CD14-positive monocyte (primary cell): ENCODE data around the gene CHST11. TPM values are rescaled to one million over a fixed set of nuclear protein-coding genes. Genes with fewer than 3 reads are reported as not detected.

Experiments used
- DNase-seq, 3 donors: peaks; one replicate each; pipeline ENCODE4 v3.0.0-alpha.2; 2011 to 2022
- H2AFZ ChIP-seq: 2 replicates; pipeline ENCODE4 v1.6.0; 2012; ENCODE audit warnings: mild to moderate bottlenecking, low read depth, low read length, inconsistent platforms; ENCODE audit not compliant: insufficient read depth, poor library complexity, severe bottlenecking
- H3K27ac ChIP-seq, 2 donors: 1 replicate in 1 of 2; 2 replicates in 1 of 2; pipeline ENCODE4 v1.5.1; 2012 to 2013; ENCODE audit warnings: low read length in 2 of 2, control low read depth in 1 of 2, inconsistent platforms in 1 of 2, low read depth in 1 of 2, mild to moderate bottlenecking in 1 of 2
- H3K27me3 ChIP-seq, 2 donors: one replicate each; pipeline versions ENCODE4 v1.6.0 to v1.6.1; 2011 to 2013; ENCODE audit warnings: low read length in 2 of 2; ENCODE audit not compliant: control insufficient read depth in 2 of 2, insufficient read depth in 2 of 2
- H3K36me3 ChIP-seq, 2 donors: replicated peaks in 1 of 2; 1 replicate in 1 of 2; 2 replicates in 1 of 2; pipeline versions ENCODE4 v1.5.1 to v1.6.1; 2012 to 2013; ENCODE audit warnings: low read length in 2 of 2, control low read depth in 1 of 2, inconsistent platforms in 1 of 2, mild to moderate bottlenecking in 1 of 2; ENCODE audit not compliant: insufficient read depth in 2 of 2, control insufficient read depth in 1 of 2
- H3K4me1 ChIP-seq, 2 donors: 1 replicate in 1 of 2; 2 replicates in 1 of 2; pipeline versions ENCODE4 v1.5.1 to v1.6.1; 2012 to 2013; ENCODE audit warnings: low read length in 2 of 2, control low read depth in 1 of 2, inconsistent platforms in 1 of 2, mild to moderate bottlenecking in 1 of 2, moderate library complexity in 1 of 2; ENCODE audit not compliant: insufficient read depth in 2 of 2, control insufficient read depth in 1 of 2
- H3K4me2 ChIP-seq: replicated peaks from 2 replicates; pipeline ENCODE3; 2012; ENCODE audit warnings: low read length, moderate library complexity, mild to moderate bottlenecking; ENCODE audit not compliant: poor library complexity, severe bottlenecking; ENCODE audit errors: extremely low read depth
- H3K4me3 ChIP-seq, 3 experiments: fragments of 200-600 bp in 1 of 3; sonication (generic) in 1 of 3; replicated peaks in 1 of 3; 1 replicate in 2 of 3; 2 replicates in 1 of 3; pipeline ENCODE4 v1.5.1; 2011 to 2013; ENCODE audit warnings: low read length in 3 of 3, mild to moderate bottlenecking in 3 of 3, control low read depth in 2 of 3, low read depth in 2 of 3, inconsistent platforms in 1 of 3, moderate library complexity in 1 of 3
- H3K79me2 ChIP-seq: 2 replicates; pipeline ENCODE4 v1.6.0; 2012; ENCODE audit warnings: mild to moderate bottlenecking, control low read depth, inconsistent platforms, low read length, moderate library complexity; ENCODE audit not compliant: insufficient read depth
- H3K9ac ChIP-seq: 2 replicates; pipeline ENCODE4 v1.6.0; 2017; ENCODE audit warnings: low read length, mild to moderate bottlenecking; ENCODE audit not compliant: insufficient read depth, poor library complexity, severe bottlenecking
- H3K9me3 ChIP-seq, 2 donors: replicated peaks in 1 of 2; 1 replicate in 1 of 2; 2 replicates in 1 of 2; pipeline versions ENCODE4 v1.5.1 to v1.6.1; 2012 to 2013; ENCODE audit warnings: low read length in 2 of 2, control low read depth in 1 of 2; ENCODE audit not compliant: control insufficient read depth in 1 of 2, insufficient read depth in 1 of 2
- H4K20me1 ChIP-seq: 2 replicates; pipeline ENCODE4 v1.6.0; 2012; ENCODE audit warnings: mild to moderate bottlenecking, low read length, control low read depth, moderate library complexity; ENCODE audit not compliant: insufficient read depth
- H3K27ac Mint-ChIP-seq, 7 donors: one replicate each; pipeline ENCODE4 v1.8.0; 2020; ENCODE audit warnings: mild to moderate bottlenecking in 7 of 7, mixed read lengths in 7 of 7, moderate library complexity in 6 of 7, inconsistent platforms in 2 of 7
- H3K27me3 Mint-ChIP-seq, 3 donors: one replicate each; pipeline ENCODE4 v1.8.0; 2021 to 2022; ENCODE audit warnings: low read depth in 3 of 3, mild to moderate bottlenecking in 3 of 3, mixed read lengths in 3 of 3, moderate library complexity in 3 of 3, inconsistent platforms in 1 of 3
- H3K36me3 Mint-ChIP-seq, 2 donors: one replicate each; pipeline ENCODE4 v1.8.0; 2020; ENCODE audit warnings: mixed read lengths in 2 of 2, inconsistent platforms in 1 of 2, mild to moderate bottlenecking in 1 of 2
- H3K4me1 Mint-ChIP-seq: one replicate; pipeline ENCODE4 v1.8.0; 2020; ENCODE audit warnings: mild to moderate bottlenecking, mixed read lengths
- H3K4me3 Mint-ChIP-seq, 2 donors: one replicate each; pipeline ENCODE4 v1.8.0; 2020; ENCODE audit warnings: mild to moderate bottlenecking in 2 of 2, mixed read lengths in 2 of 2, moderate library complexity in 1 of 2
- H3K9me3 Mint-ChIP-seq, 7 donors: one replicate each; pipeline ENCODE4 v1.8.0; 2020 to 2022; ENCODE audit warnings: mixed read lengths in 7 of 7, mild to moderate bottlenecking in 6 of 7, moderate library complexity in 6 of 7, inconsistent platforms in 2 of 7
- WGBS: methylation state at CpG from one replicate; pipeline ENCODE4 v1.1.5; 2013; ENCODE audit warnings: missing lambda C conversion rate; ENCODE audit not compliant: insufficient coverage; 5-methylcytosine and 5-hydroxymethylcytosine counted together
- intact Hi-C, 2 donors: fragments of 100-400 bp; cut with micrococcal nuclease; formaldehyde crosslinking; loops; one replicate each; pipeline versions ENCODE4 v1.15.0 to v1.15.1; 2023
- polyA plus RNA-seq, 3 donors: library from polyadenylated mRNA; depleted of rRNA in 1 of 3; unstranded in 2 of 3; stranded (reverse) in 1 of 3; fragments of 300-500 nt in 2 of 3; fragments of >200 nt in 1 of 3; fragmentation: Illumina TruSeq in 2 of 3; gene quantifications; 1 replicate in 2 of 3; 2 replicates in 1 of 3; pipeline ENCODE4 v1.2.3, GENCODE V29; 2012 to 2021
- TF ChIP-seq, protein P1 (sequence below): fragments of 200-600 bp; IDR thresholded peaks from one replicate; pipeline ENCODE4 v1.8.0; 2022; ENCODE audit warnings: antibody characterized with exemption, mild to moderate bottlenecking

CHST11 gene
- polyA plus RNA-seq, 3 donors, result 44.4 to 66.6 (median 48.4) TPM

- Mint-ChIP-seq H3K4me1 (peaks cover 84% of the 10 kb centered on the region), H3K4me3 (no peak overlapping the region), H3K27ac (no peak overlapping the region), H3K9me3 (no peaks in the 10 kb centered on the region), H3K36me3 (peaks cover 14 to 23% of the 10 kb centered on the region in 2 donors), H3K27me3 (no peaks in the 10 kb centered on the region)
- H3K4me1 ChIP-seq, result peaks cover 50 to 70% of the 10 kb centered on the region in 2 donors
- WGBS, result no CpG with 5 or more reads among the region's 3 CpGs
- H3K4me2 ChIP-seq, result no peak overlapping the region
- H3K27me3 ChIP-seq, result no peaks in the 10 kb centered on the region
- H2AFZ ChIP-seq, result no peak overlapping the region
- H3K9me3 ChIP-seq, result no peaks in the 10 kb centered on the region
- H3K36me3 ChIP-seq, result no peaks in the 10 kb centered on the region
- TF ChIP-seq, protein P1, sequence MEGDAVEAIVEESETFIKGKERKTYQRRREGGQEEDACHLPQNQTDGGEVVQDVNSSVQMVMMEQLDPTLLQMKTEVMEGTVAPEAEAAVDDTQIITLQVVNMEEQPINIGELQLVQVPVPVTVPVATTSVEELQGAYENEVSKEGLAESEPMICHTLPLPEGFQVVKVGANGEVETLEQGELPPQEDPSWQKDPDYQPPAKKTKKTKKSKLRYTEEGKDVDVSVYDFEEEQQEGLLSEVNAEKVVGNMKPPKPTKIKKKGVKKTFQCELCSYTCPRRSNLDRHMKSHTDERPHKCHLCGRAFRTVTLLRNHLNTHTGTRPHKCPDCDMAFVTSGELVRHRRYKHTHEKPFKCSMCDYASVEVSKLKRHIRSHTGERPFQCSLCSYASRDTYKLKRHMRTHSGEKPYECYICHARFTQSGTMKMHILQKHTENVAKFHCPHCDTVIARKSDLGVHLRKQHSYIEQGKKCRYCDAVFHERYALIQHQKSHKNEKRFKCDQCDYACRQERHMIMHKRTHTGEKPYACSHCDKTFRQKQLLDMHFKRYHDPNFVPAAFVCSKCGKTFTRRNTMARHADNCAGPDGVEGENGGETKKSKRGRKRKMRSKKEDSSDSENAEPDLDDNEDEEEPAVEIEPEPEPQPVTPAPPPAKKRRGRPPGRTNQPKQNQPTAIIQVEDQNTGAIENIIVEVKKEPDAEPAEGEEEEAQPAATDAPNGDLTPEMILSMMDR, result no peak
- H4K20me1 ChIP-seq, result peaks cover 93% of the 10 kb centered on the region
- H3K27ac ChIP-seq, result no peak overlapping the region
- no peak for DNase-seq
- peaks cover 97% of the 10 kb centered on the region for H3K79me2 ChIP-seq
- no peak overlapping the region for H3K9ac ChIP-seq
- intact Hi-C loops, result no loop called here
- no peak overlapping the region for H3K4me3 ChIP-seq
These were observed 14.6 kb downstream of the CHST11 start for GRCh38 chr12:104471336-104471735.

DNA sequence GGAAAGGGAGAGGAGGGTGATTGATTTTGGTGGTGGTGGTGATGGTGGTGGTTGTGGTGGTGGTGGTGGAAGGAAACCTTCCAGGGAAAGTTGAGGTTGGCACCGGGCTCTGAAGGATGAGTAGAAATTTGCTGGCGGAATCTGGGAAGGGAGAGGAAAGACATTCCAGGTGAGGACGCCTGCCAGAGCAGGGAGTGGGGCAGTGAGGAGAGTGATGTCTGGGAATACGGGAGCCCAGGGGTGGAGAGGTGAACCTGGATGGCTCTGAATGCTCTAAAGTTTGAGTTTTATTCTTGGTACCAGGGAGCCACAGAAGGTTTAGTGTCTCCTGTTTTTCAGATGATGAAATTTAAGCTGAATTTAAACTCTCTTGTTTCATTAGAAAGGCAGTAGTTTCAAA is 16.0 kb downstream of the CHST11 start:
- Histone ChIP-seq H3K27ac (no peak overlapping the region), H3K4me3 (no peak overlapping the region), H3K9me3 (no peaks in the 10 kb centered on the region), H3K4me1 (peaks cover 50 to 70% of the 10 kb centered on the region in 2 donors), H2AFZ (no peak overlapping the region), H4K20me1 (peaks cover 93% of the 10 kb centered on the region), H3K9ac (no peak overlapping the region), H3K36me3 (no peaks in the 10 kb centered on the region), H3K79me2 (peaks cover 97% of the 10 kb centered on the region), H3K4me2 (no peak overlapping the region), H3K27me3 (no peaks in the 10 kb centered on the region)
- H3K36me3 Mint-ChIP-seq, result peaks cover 14 to 22% of the 10 kb centered on the region in 2 donors
- 78% methylated on average over 4 of the region's 4 CpGs for WGBS
- TF ChIP-seq, protein P1, result no peak
- H3K27ac Mint-ChIP-seq, result peak overlapping the region in 3 of 7 donors; percentile 33 to 67 (median 43)
- no peaks in the 10 kb centered on the region for H3K27me3 Mint-ChIP-seq
- DNase-seq, result no peak
- peaks cover 83% of the 10 kb centered on the region for H3K4me1 Mint-ChIP-seq
- no peaks in the 10 kb centered on the region for H3K9me3 Mint-ChIP-seq
- no peak overlapping the region for H3K4me3 Mint-ChIP-seq
- intact Hi-C loops, result no loop called here
